CD4-positive, alpha-beta T cell treated with Interleukin-21 for 1 hour (primary cell): ENCODE results near the gene GLIS1.

Source experiments
- DNase-seq: peaks from one replicate; pipeline ENCODE4 v3.0.0-alpha.2; 2020

GLIS1 gene

GRCh38 chr1:53690411-53690810, 48.6 kb downstream of the GLIS1 start:
- no peak for DNase-seq

GRCh38 chr1:53689736-53690326, 49.1 kb downstream of the GLIS1 start:
- DNase-seq, result no peak

GRCh38 chr1:53689223-53689622, 49.7 kb downstream of the GLIS1 start:
- no peak for DNase-seq

- no peak for DNase-seq
Observed at GRCh38 chr1:53688381-53689102, 50.4 kb downstream of the GLIS1 start.

- no peak for DNase-seq
Observed at GRCh38 chr1:53687901-53688300, 51.1 kb downstream of the GLIS1 start.

- DNase-seq, result no peak
Observed at GRCh38 chr1:53687426-53687825, 51.5 kb downstream of the GLIS1 start.

- no peak for DNase-seq
Observed at GRCh38 chr1:53686965-53687267, 52.0 kb downstream of the GLIS1 start.

- no peak for DNase-seq
Observed at GRCh38 chr1:53686091-53686964, 52.6 kb downstream of the GLIS1 start.

- DNase-seq, result no peak
Observed at GRCh38 chr1:53685272-53686051, 53.5 kb downstream of the GLIS1 start.

- DNase-seq, result no peak
Observed at GRCh38 chr1:53684741-53685140, 54.2 kb downstream of the GLIS1 start.

- DNase-seq, result no peak
Observed at GRCh38 chr1:53683986-53684740, 54.8 kb downstream of the GLIS1 start.

GRCh38 chr1:53682881-53683280, 56.1 kb downstream of the GLIS1 start:
- DNase-seq, result no peak

- DNase-seq, result peak; percentile 39
Observed at GRCh38 chr1:53681977-53682685, 56.8 kb downstream of the GLIS1 start.

GRCh38 chr1:53681351-53681976, 57.5 kb downstream of the GLIS1 start:
- DNase-seq, result no peak

- DNase-seq, result no peak
Observed at GRCh38 chr1:53680868-53681267, 58.1 kb downstream of the GLIS1 start.

- DNase-seq, result no peak
Observed at GRCh38 chr1:53678938-53679825, 59.8 kb downstream of the GLIS1 start.

- DNase-seq, result no peak
Observed at GRCh38 chr1:53678507-53678906, 60.5 kb downstream of the GLIS1 start.

- no peak for DNase-seq
Observed at GRCh38 chr1:53678046-53678445, 60.9 kb downstream of the GLIS1 start.

- no peak for DNase-seq
Observed at GRCh38 chr1:53677486-53677885, 61.5 kb downstream of the GLIS1 start.

GRCh38 chr1:53672785-53673184, 66.2 kb downstream of the GLIS1 start:
- no peak for DNase-seq
